ENCODE results near the gene GLOD4.
"Not testable (repeated sequence)": the region's sequence is repeated elsewhere in the genome, so short reads cannot be mapped to it uniquely, and the experiment has no call there.

The GLOD4 gene

GRCh38 chr17:760371-760770 is 21.7 kb downstream of the GLOD4 start:
- Histone ChIP-seq H3K36me3 (ENCODE audit: control insufficient read depth in 1 of 2, insufficient read depth in 2 of 2, low read length in 2 of 2) (peaks cover 36 to 51% of the 10 kb centered on the region in 2 donors), H3K27me3 (ENCODE audit: low read depth, low read length) (no peaks in the 10 kb centered on the region), H3K9me3 (ENCODE audit: control insufficient read depth in 1 of 2, low read length in 2 of 2) (no peaks in the 10 kb centered on the region), H3K4me1 (ENCODE audit: control insufficient read depth in 1 of 2, insufficient read depth in 2 of 2, low read length in 2 of 2) (no peaks in the 10 kb centered on the region), H3K4me3 (ENCODE audit: low read depth in 1 of 2, low read length in 2 of 2) (no peak overlapping the region), H3K27ac (ENCODE audit: low read length) (no peak overlapping the region)

GRCh38 chr17:759964-760363 is 22.1 kb downstream of the GLOD4 start:
- Histone ChIP-seq H3K4me3 (ENCODE audit: low read depth in 1 of 2, low read length in 2 of 2) (no peak overlapping the region), H3K36me3 (ENCODE audit: control insufficient read depth in 1 of 2, insufficient read depth in 2 of 2, low read length in 2 of 2) (peaks cover 33 to 47% of the 10 kb centered on the region in 2 donors), H3K27ac (ENCODE audit: low read length) (no peak overlapping the region), H3K4me1 (ENCODE audit: control insufficient read depth in 1 of 2, insufficient read depth in 2 of 2, low read length in 2 of 2) (no peaks in the 10 kb centered on the region), H3K9me3 (ENCODE audit: control insufficient read depth in 1 of 2, low read length in 2 of 2) (no peaks in the 10 kb centered on the region), H3K27me3 (ENCODE audit: low read depth, low read length) (no peaks in the 10 kb centered on the region)

- peaks cover 16 to 25% of the 10 kb centered on the region in 2 donors for H3K36me3 ChIP-seq (ENCODE audit: control insufficient read depth in 1 of 2, insufficient read depth in 2 of 2, low read length in 2 of 2)
- H3K27ac ChIP-seq (ENCODE audit: low read length); H3K4me1 ChIP-seq (ENCODE audit: control insufficient read depth in 1 of 2, insufficient read depth in 2 of 2, low read length in 2 of 2); H3K27me3 ChIP-seq (ENCODE audit: low read depth, low read length); H3K9me3 ChIP-seq (ENCODE audit: control insufficient read depth in 1 of 2, low read length in 2 of 2); H3K4me3 ChIP-seq (ENCODE audit: low read depth in 1 of 2, low read length in 2 of 2): not testable (repeated sequence)
Observed at GRCh38 chr17:756010-756567, 26.0 kb downstream of the GLOD4 start.

- not testable (repeated sequence) for H3K27ac ChIP-seq (ENCODE audit: low read length); H3K27me3 ChIP-seq (ENCODE audit: low read depth, low read length); H3K9me3 ChIP-seq (ENCODE audit: control insufficient read depth in 1 of 2, low read length in 2 of 2); H3K4me3 ChIP-seq (ENCODE audit: low read depth in 1 of 2, low read length in 2 of 2)
- Histone ChIP-seq H3K4me1 (ENCODE audit: control insufficient read depth in 1 of 2, insufficient read depth in 2 of 2, low read length in 2 of 2) (peaks cover 0 to 11% of the 10 kb centered on the region in 2 donors), H3K36me3 (ENCODE audit: control insufficient read depth in 1 of 2, insufficient read depth in 2 of 2, low read length in 2 of 2) (peaks cover 11 to 19% of the 10 kb centered on the region in 2 donors)
Observed at GRCh38 chr17:755319-755961, 26.6 kb downstream of the GLOD4 start.

GRCh38 chr17:753418-753817 is 28.7 kb downstream of the GLOD4 start:
- H3K9me3 ChIP-seq (ENCODE audit: control insufficient read depth in 1 of 2, low read length in 2 of 2), result no peaks in the 10 kb centered on the region
- no peak overlapping the region for H3K4me3 ChIP-seq (ENCODE audit: low read depth in 1 of 2, low read length in 2 of 2)
- no peak overlapping the region for H3K27ac ChIP-seq (ENCODE audit: low read length)
- H3K27me3 ChIP-seq (ENCODE audit: low read depth, low read length), result no peaks in the 10 kb centered on the region
- peaks cover 0 to 11% of the 10 kb centered on the region in 2 donors for H3K4me1 ChIP-seq (ENCODE audit: control insufficient read depth in 1 of 2, insufficient read depth in 2 of 2, low read length in 2 of 2)
- H3K36me3 ChIP-seq (ENCODE audit: control insufficient read depth in 1 of 2, insufficient read depth in 2 of 2, low read length in 2 of 2), result peaks cover 0 to 5% of the 10 kb centered on the region in 2 donors

GRCh38 chr17:752620-753219 is 29.4 kb downstream of the GLOD4 start:
- Histone ChIP-seq H3K4me3 (ENCODE audit: low read depth in 1 of 2, low read length in 2 of 2) (peak overlapping the region; percentile 79 to 87), H3K9me3 (ENCODE audit: control insufficient read depth in 1 of 2, low read length in 2 of 2) (no peaks in the 10 kb centered on the region), H3K4me1 (ENCODE audit: control insufficient read depth in 1 of 2, insufficient read depth in 2 of 2, low read length in 2 of 2) (peaks cover 0 to 11% of the 10 kb centered on the region in 2 donors), H3K27me3 (ENCODE audit: low read depth, low read length) (no peaks in the 10 kb centered on the region), H3K27ac (ENCODE audit: low read length) (no peak overlapping the region), H3K36me3 (ENCODE audit: control insufficient read depth in 1 of 2, insufficient read depth in 2 of 2, low read length in 2 of 2) (peaks cover 0 to 8% of the 10 kb centered on the region in 2 donors)

- peak within 1 kb of the TSS; percentile 79 to 87 for H3K4me3 ChIP-seq (ENCODE audit: low read depth in 1 of 2, low read length in 2 of 2)
- H3K36me3 ChIP-seq (ENCODE audit: control insufficient read depth in 1 of 2, insufficient read depth in 2 of 2, low read length in 2 of 2), result peaks cover 4 to 14% of the 10 kb centered on the region in 2 donors
- no peaks in the 10 kb centered on the region for H3K9me3 ChIP-seq (ENCODE audit: control insufficient read depth in 1 of 2, low read length in 2 of 2)
- H3K27me3 ChIP-seq (ENCODE audit: low read depth, low read length), result no peaks in the 10 kb centered on the region
- H3K4me1 ChIP-seq (ENCODE audit: control insufficient read depth in 1 of 2, insufficient read depth in 2 of 2, low read length in 2 of 2), result peaks cover 0 to 11% of the 10 kb centered on the region in 2 donors
- peak within 1 kb of the TSS; percentile 1 for H3K27ac ChIP-seq (ENCODE audit: low read length)
Observed at GRCh38 chr17:752002-752619, 30.0 kb downstream of the GLOD4 start, which contains the start of gene GEMIN4. GEMIN4 (minus strand) TSS chr17:752264; CDS start chr17:752142, 122 bp downstream.

- H3K4me3 ChIP-seq (ENCODE audit: low read depth in 1 of 2, low read length in 2 of 2), result peak overlapping the region; percentile 79 to 87
- no peaks in the 10 kb centered on the region for H3K27me3 ChIP-seq (ENCODE audit: low read depth, low read length)
- H3K9me3 ChIP-seq (ENCODE audit: control insufficient read depth in 1 of 2, low read length in 2 of 2), result no peaks in the 10 kb centered on the region
- peak overlapping the region; percentile 1 for H3K27ac ChIP-seq (ENCODE audit: low read length)
- H3K36me3 ChIP-seq (ENCODE audit: control insufficient read depth in 1 of 2, insufficient read depth in 2 of 2, low read length in 2 of 2), result peaks cover 11 to 17% of the 10 kb centered on the region in 2 donors
- peaks cover 0 to 11% of the 10 kb centered on the region in 2 donors for H3K4me1 ChIP-seq (ENCODE audit: control insufficient read depth in 1 of 2, insufficient read depth in 2 of 2, low read length in 2 of 2)
Observed at GRCh38 chr17:751269-752001, 30.6 kb downstream of the GLOD4 start.

GRCh38 chr17:750431-751037 is 31.5 kb downstream of the GLOD4 start:
- Histone ChIP-seq H3K4me3 (ENCODE audit: low read depth in 1 of 2, low read length in 2 of 2) (peak overlapping the region in 1 of 2 donors; percentile 87), H3K36me3 (ENCODE audit: control insufficient read depth in 1 of 2, insufficient read depth in 2 of 2, low read length in 2 of 2) (peaks cover 20 to 24% of the 10 kb centered on the region in 2 donors), H3K9me3 (ENCODE audit: control insufficient read depth in 1 of 2, low read length in 2 of 2) (no peaks in the 10 kb centered on the region), H3K4me1 (ENCODE audit: control insufficient read depth in 1 of 2, insufficient read depth in 2 of 2, low read length in 2 of 2) (peaks cover 0 to 11% of the 10 kb centered on the region in 2 donors), H3K27ac (ENCODE audit: low read length) (no peak overlapping the region), H3K27me3 (ENCODE audit: low read depth, low read length) (no peaks in the 10 kb centered on the region)

GRCh38 chr17:749359-749758 is 32.7 kb downstream of the GLOD4 start:
- H3K27me3 ChIP-seq (ENCODE audit: low read depth, low read length); H3K27ac ChIP-seq (ENCODE audit: low read length); H3K4me3 ChIP-seq (ENCODE audit: low read depth in 1 of 2, low read length in 2 of 2); H3K9me3 ChIP-seq (ENCODE audit: control insufficient read depth in 1 of 2, low read length in 2 of 2): not testable (repeated sequence)
- peaks cover 29 to 32% of the 10 kb centered on the region in 2 donors for H3K36me3 ChIP-seq (ENCODE audit: control insufficient read depth in 1 of 2, insufficient read depth in 2 of 2, low read length in 2 of 2)
- peaks cover 0 to 11% of the 10 kb centered on the region in 2 donors for H3K4me1 ChIP-seq (ENCODE audit: control insufficient read depth in 1 of 2, insufficient read depth in 2 of 2, low read length in 2 of 2)

Measured in muscle layer of duodenum (tissue), 2 donors.